IMR-90 (cell line): Measurements from ENCODE around the gene USP53. TPM values are rescaled to one million over a fixed set of nuclear protein-coding genes. Genes with fewer than 3 reads are reported as not detected.
"Not testable (repeated sequence)": the region's sequence is repeated elsewhere in the genome, so short reads cannot be mapped to it uniquely, and the experiment has no call there.

Experiments used
- ATAC-seq: fragments of 200-7000 bp; cut with Tn5 transposase; 2 replicates; pipeline ENCODE4 v1.9.1; 2020; ENCODE audit warnings: low read depth, mild to moderate bottlenecking, moderate library complexity
- BruUV-seq: library from RNA; stranded (reverse); fragments of 400-500 nt; replicated peaks from 2 replicates; lab custom pipeline; 2021; lab: Mats Ljungman, UMichigan
- CTCF ChIA-PET: fragments of 300-600 bp; formaldehyde crosslinking; extraction: SDS; loops from one replicate; lab custom pipeline; 2021; ENCODE audit warnings: antibody characterized with exemption; lab: Yijun Ruan, JAX
- POLR2A ChIA-PET: fragments of 300-600 bp; sonication (Branson Sonifier 250); formaldehyde crosslinking; loops from one replicate; lab custom pipeline; 2022; ENCODE audit warnings: antibody characterized with exemption; ENCODE audit not compliant: unreplicated experiment; lab: Charles Lee
- DNase-seq: peaks from one replicate; pipeline ENCODE4 v3.0.0; 2013
- H2AFZ ChIP-seq: replicated peaks from 2 replicates; pipeline ENCODE3; 2013; ENCODE audit warnings: low read length, mild to moderate bottlenecking; ENCODE audit not compliant: poor library complexity
- H2AK5ac ChIP-seq: 2 replicates; pipeline ENCODE4 v1.6.1; 2013; ENCODE audit warnings: low read depth, low read length, inconsistent platforms
- H2AK9ac ChIP-seq: replicated peaks from 2 replicates; pipeline ENCODE3; 2013; ENCODE audit warnings: mild to moderate bottlenecking, low read depth, low read length, moderate library complexity; ENCODE audit not compliant: poor library complexity
- H2BK120ac ChIP-seq: 2 replicates; pipeline ENCODE4 v1.6.1; 2013; ENCODE audit warnings: low read depth, low read length, inconsistent platforms
- H2BK15ac ChIP-seq: 3 replicates; pipeline ENCODE4 v1.6.1; 2013; ENCODE audit warnings: low read depth, low read length, inconsistent platforms
- H2BK20ac ChIP-seq: 2 replicates; pipeline ENCODE4 v1.6.1; 2013; ENCODE audit warnings: low read depth, mild to moderate bottlenecking, inconsistent platforms, low read length, moderate library complexity
- H2BK5ac ChIP-seq: 2 replicates; pipeline ENCODE4 v1.6.1; 2013; ENCODE audit warnings: mild to moderate bottlenecking, low read depth, low read length, inconsistent platforms; ENCODE audit not compliant: poor library complexity, severe bottlenecking
- H3K14ac ChIP-seq: replicated peaks from 2 replicates; pipeline ENCODE4 v1.6.1; 2013; ENCODE audit warnings: low read depth, low read length, inconsistent platforms
- H3K18ac ChIP-seq: 2 replicates; pipeline ENCODE4 v1.6.1; 2013; ENCODE audit warnings: low read depth, low read length, control low read depth
- H3K23ac ChIP-seq: 2 replicates; pipeline ENCODE4 v1.6.1; 2013; ENCODE audit warnings: low read depth, low read length, inconsistent platforms
- H3K27ac ChIP-seq: 2 replicates; pipeline ENCODE4 v1.5.1; 2013; ENCODE audit warnings: mild to moderate bottlenecking, control low read depth, low read length; ENCODE audit not compliant: insufficient read depth
- H3K27me3 ChIP-seq: 2 replicates; pipeline ENCODE4 v1.6.1; 2013; ENCODE audit warnings: low read length; ENCODE audit not compliant: control insufficient read depth, insufficient read depth
- H3K36me3 ChIP-seq: 2 replicates; pipeline ENCODE4 v1.6.1; 2013; ENCODE audit warnings: low read length, mixed read lengths; ENCODE audit not compliant: control insufficient read depth, insufficient read depth
- H3K4ac ChIP-seq: 2 replicates; pipeline ENCODE4 v1.6.1; 2013; ENCODE audit warnings: low read depth, low read length, inconsistent platforms
- H3K4me1 ChIP-seq: 2 replicates; pipeline ENCODE4 v1.6.1; 2013; ENCODE audit warnings: low read length, mixed read lengths; ENCODE audit not compliant: control insufficient read depth, insufficient read depth
- H3K4me2 ChIP-seq: 2 replicates; pipeline ENCODE4 v1.6.1; 2013; ENCODE audit warnings: low read depth, mild to moderate bottlenecking, control low read depth, low read length, moderate library complexity
- H3K4me3 ChIP-seq: 2 replicates; pipeline ENCODE4 v1.5.1; 2013; ENCODE audit warnings: low read depth, mild to moderate bottlenecking, control low read depth, low read length, moderate library complexity; ENCODE audit not compliant: insufficient read depth
- H3K56ac ChIP-seq: 2 replicates; pipeline ENCODE4 v1.6.1; 2013; ENCODE audit warnings: low read length, inconsistent platforms; ENCODE audit not compliant: insufficient read depth; ENCODE audit errors: extremely low read depth
- H3K79me1 ChIP-seq, 2 experiments: 2 replicates each; pipeline ENCODE4 v1.6.1; 2013; ENCODE audit warnings: low read length in 2 of 2, inconsistent platforms in 1 of 2, low read depth in 1 of 2
- H3K9ac ChIP-seq: 2 replicates; pipeline ENCODE4 v1.6.1; 2013; ENCODE audit warnings: low read depth, low read length, control low read depth
- H3K9me1 ChIP-seq: 2 replicates; pipeline ENCODE4 v1.6.1; 2013; ENCODE audit warnings: low read length, inconsistent platforms; ENCODE audit not compliant: insufficient read depth
- H3K9me3 ChIP-seq: 2 replicates; pipeline ENCODE4 v1.6.1; 2013; ENCODE audit warnings: low read length; ENCODE audit not compliant: control insufficient read depth, insufficient read depth
- H4K20me1 ChIP-seq: 2 replicates; pipeline ENCODE4 v1.6.1; 2013; ENCODE audit warnings: low read length, inconsistent platforms; ENCODE audit not compliant: insufficient read depth
- H4K5ac ChIP-seq: 2 replicates; pipeline ENCODE4 v1.6.1; 2013; ENCODE audit warnings: mild to moderate bottlenecking, low read depth, low read length, control low read depth
- H4K8ac ChIP-seq, 2 experiments: 2 replicates each; pipeline ENCODE4 v1.6.1; 2013; ENCODE audit warnings: low read depth in 2 of 2, low read length in 2 of 2, control low read depth in 1 of 2, inconsistent platforms in 1 of 2
- H4K91ac ChIP-seq: 2 replicates; pipeline ENCODE4 v1.6.1; 2013; ENCODE audit warnings: low read depth, low read length, inconsistent platforms; ENCODE audit not compliant: insufficient read depth
- WGBS, 2 experiments: methylation state at CpG; one replicate each; pipeline versions ENCODE4 v1.1.5 to v1.1.7; 2013; ENCODE audit warnings: missing lambda C conversion rate in 2 of 2; ENCODE audit not compliant: insufficient read length in 1 of 2; ENCODE audit errors: extremely low coverage in 2 of 2; 5-methylcytosine and 5-hydroxymethylcytosine counted together
- dilution Hi-C: fragments of 300-500 bp; cut with HindIII; formaldehyde crosslinking; loops from one replicate; pipeline ENCODE4 v1.14.3; 2018; ENCODE audit warnings: low sequenced_read_pairs; ENCODE audit not compliant: unreplicated experiment
- in situ Hi-C: fragments of 300-500 bp; cut with MboI; formaldehyde crosslinking; loops from 3 replicates; pipeline ENCODE4 v1.14.3; 2019; ENCODE audit warnings: low sequenced_read_pairs, inconsistent platforms, mixed read lengths
- intact Hi-C: fragments of 100-400 bp; cut with micrococcal nuclease; formaldehyde crosslinking; loops from 2 replicates; pipeline ENCODE4 v1.10.0; 2022
- polyA plus RNA-seq, 3 experiments: library from polyadenylated mRNA; depleted of rRNA; stranded (reverse); fragments of >200 nt; gene quantifications; 2 replicates each; pipeline ENCODE4 v1.2.3, GENCODE V29; 2012; ENCODE audit warnings: low replicate concordance in 1 of 3
- total RNA-seq: library from RNA; depleted of rRNA; stranded (reverse); fragments of >200 nt; gene quantifications from 2 replicates; pipeline ENCODE4 v1.2.3, GENCODE V29; 2012

The USP53 gene
- total and polyA plus RNA-seq, 2 of the 4 experiments (the other 2 are of a cell fraction): 11.2 to 24.0 TPM

- H2BK5ac ChIP-seq, H2AK5ac ChIP-seq, H3K56ac ChIP-seq, H4K5ac ChIP-seq, H3K27me3 ChIP-seq, in situ Hi-C loops, H3K4ac ChIP-seq, intact Hi-C loops, H2AK9ac ChIP-seq, H2BK20ac ChIP-seq, H3K9ac ChIP-seq, H3K27ac ChIP-seq, BruUV-seq, H3K4me2 ChIP-seq, DNase-seq, H3K9me3 ChIP-seq, H3K9me1 ChIP-seq, H3K4me1 ChIP-seq, CTCF ChIA-PET, H3K18ac ChIP-seq, ATAC-seq, H3K23ac ChIP-seq, H4K8ac ChIP-seq, H4K20me1 ChIP-seq, POLR2A ChIA-PET, dilution Hi-C loops, H2AFZ ChIP-seq, H3K14ac ChIP-seq, H2BK120ac ChIP-seq, H3K4me3 ChIP-seq, H2BK15ac ChIP-seq, H4K91ac ChIP-seq, H3K79me1 ChIP-seq: not testable (repeated sequence)
- peaks cover 11% of the 10 kb centered on the region for H3K36me3 ChIP-seq
- no CpG with 5 or more reads among the region's 2 CpGs for WGBS, 2 experiments
These were observed 38.5 kb downstream of the USP53 start for GRCh38 chr4:119251037-119251436.

DNA sequence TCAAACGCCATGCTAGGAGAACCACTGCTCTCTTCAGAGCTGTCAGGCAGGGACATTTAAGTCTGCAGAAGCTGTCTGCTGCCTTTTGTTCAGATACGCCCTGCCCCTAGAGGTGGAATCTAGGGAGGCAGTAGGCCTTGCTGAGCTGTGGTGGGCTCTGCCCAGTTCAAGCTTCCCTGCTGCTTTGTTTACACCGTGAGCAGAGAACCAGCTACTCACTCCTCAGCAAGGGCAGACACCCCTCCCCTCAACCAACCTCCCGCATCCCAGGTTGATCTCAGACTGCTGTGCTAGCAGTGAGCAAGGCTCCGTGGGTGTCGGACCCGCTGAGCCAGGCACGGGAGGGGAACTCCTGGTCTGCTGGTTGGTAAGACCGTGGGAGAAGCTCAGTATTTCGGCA is 42.7 kb downstream of the USP53 start:
- H2BK120ac ChIP-seq, H2BK15ac ChIP-seq, H3K79me1 ChIP-seq, H4K91ac ChIP-seq, H3K4ac ChIP-seq, CTCF ChIA-PET, H4K8ac ChIP-seq, H3K9ac ChIP-seq, H2AK9ac ChIP-seq, H3K9me1 ChIP-seq, H2AFZ ChIP-seq, ATAC-seq, H2AK5ac ChIP-seq, H3K4me3 ChIP-seq, in situ Hi-C loops, intact Hi-C loops, H3K27me3 ChIP-seq, H3K23ac ChIP-seq, BruUV-seq, DNase-seq, H4K20me1 ChIP-seq, dilution Hi-C loops, H3K14ac ChIP-seq, H4K5ac ChIP-seq, H3K18ac ChIP-seq, H2BK20ac ChIP-seq, H3K4me1 ChIP-seq, H3K9me3 ChIP-seq, H3K56ac ChIP-seq, H2BK5ac ChIP-seq, H3K27ac ChIP-seq, H3K4me2 ChIP-seq, POLR2A ChIA-PET: not testable (repeated sequence)
- WGBS, 2 experiments: 82% methylated on average over 3 of the region's 10 CpGs; no CpG with 5 or more reads in 1 of the 2 experiments
- peaks cover 13% of the 10 kb centered on the region for H3K36me3 ChIP-seq
